Ectodermal cell (in vitro differentiated cells): Measurements from ENCODE around the gene MAPKBP1.

Experiments
- H3K27ac ChIP-seq: 2 replicates; pipeline ENCODE4 v1.7.0; 2013; ENCODE audit warnings: mild to moderate bottlenecking, low read depth, low read length; ENCODE audit not compliant: insufficient read depth, poor library complexity, severe bottlenecking
- H3K27me3 ChIP-seq: 2 replicates; pipeline ENCODE4 v1.7.0; 2013; ENCODE audit warnings: mild to moderate bottlenecking, low read length; ENCODE audit not compliant: insufficient read depth, control insufficient read depth, poor library complexity, severe bottlenecking
- H3K36me3 ChIP-seq: one replicate; pipeline ENCODE4 v1.7.0; 2013; ENCODE audit warnings: low read length; ENCODE audit not compliant: control insufficient read depth, insufficient read depth
- H3K4me1 ChIP-seq: one replicate; pipeline ENCODE4 v1.7.0; 2013; ENCODE audit warnings: low read length; ENCODE audit not compliant: control insufficient read depth, insufficient read depth
- H3K4me3 ChIP-seq: 2 replicates; pipeline ENCODE4 v1.7.0; 2013; ENCODE audit warnings: low read depth, low read length, control low read depth; ENCODE audit not compliant: insufficient read depth
- H3K9me3 ChIP-seq: 2 replicates; pipeline ENCODE4 v1.7.0; 2013; ENCODE audit warnings: mild to moderate bottlenecking, low read length, moderate library complexity; ENCODE audit not compliant: control insufficient read depth
- WGBS, 2 experiments: methylation state at CpG; one replicate each; pipeline ENCODE4 v1.1.7; 2013; ENCODE audit warnings: missing lambda C conversion rate in 2 of 2; 5-methylcytosine and 5-hydroxymethylcytosine counted together

The MAPKBP1 gene

GRCh38 chr15:41805711-41806110, 31.4 kb downstream of the MAPKBP1 start:
- H3K36me3 ChIP-seq, result no peaks in the 10 kb centered on the region
- H3K27me3 ChIP-seq, result no peaks in the 10 kb centered on the region
- H3K4me1 ChIP-seq, result no peaks in the 10 kb centered on the region
- H3K4me3 ChIP-seq, result no peak overlapping the region
- WGBS, 2 experiments, result 87 to 95% methylated on average over 2 to 3 of the region's 3 CpGs
- no peak overlapping the region for H3K27ac ChIP-seq
- H3K9me3 ChIP-seq, result no peaks in the 10 kb centered on the region

GRCh38 chr15:41806291-41807181, 32.3 kb downstream of the MAPKBP1 start:
- 88 to 89% methylated on average over 10 of the region's 10 CpGs for WGBS, 2 experiments
- no peaks in the 10 kb centered on the region for H3K4me1 ChIP-seq
- H3K27ac ChIP-seq, result no peak overlapping the region
- H3K36me3 ChIP-seq, result no peaks in the 10 kb centered on the region
- H3K27me3 ChIP-seq, result no peaks in the 10 kb centered on the region
- H3K9me3 ChIP-seq, result no peaks in the 10 kb centered on the region
- H3K4me3 ChIP-seq, result no peak overlapping the region

- 84 to 91% methylated on average over 2 of the region's 2 CpGs for WGBS, 2 experiments
- no peaks in the 10 kb centered on the region for H3K9me3 ChIP-seq
- H3K27ac ChIP-seq, result no peak overlapping the region
- H3K36me3 ChIP-seq, result no peaks in the 10 kb centered on the region
- no peaks in the 10 kb centered on the region for H3K4me1 ChIP-seq
- no peaks in the 10 kb centered on the region for H3K27me3 ChIP-seq
- H3K4me3 ChIP-seq, result no peak overlapping the region
Observed at GRCh38 chr15:41809121-41809520, 34.8 kb downstream of the MAPKBP1 start.

- no peak overlapping the region for H3K4me3 ChIP-seq
- H3K27ac ChIP-seq, result no peak overlapping the region
- H3K36me3 ChIP-seq, result no peaks in the 10 kb centered on the region
- no peaks in the 10 kb centered on the region for H3K4me1 ChIP-seq
- no peaks in the 10 kb centered on the region for H3K9me3 ChIP-seq
- H3K27me3 ChIP-seq, result no peaks in the 10 kb centered on the region
- WGBS, 2 experiments, result 88 to 90% methylated on average over 12 of the region's 12 CpGs
Observed at GRCh38 chr15:41809526-41810220, 35.4 kb downstream of the MAPKBP1 start.

GRCh38 chr15:41810651-41811431, 36.6 kb downstream of the MAPKBP1 start:
- no peak overlapping the region for H3K27ac ChIP-seq
- no peaks in the 10 kb centered on the region for H3K27me3 ChIP-seq
- 91 to 94% methylated on average over 5 of the region's 5 CpGs for WGBS, 2 experiments
- no peak overlapping the region for H3K4me3 ChIP-seq
- H3K4me1 ChIP-seq, result no peaks in the 10 kb centered on the region
- no peaks in the 10 kb centered on the region for H3K36me3 ChIP-seq
- H3K9me3 ChIP-seq, result no peaks in the 10 kb centered on the region

- Histone ChIP-seq H3K4me1 (no peaks in the 10 kb centered on the region), H3K4me3 (no peak overlapping the region), H3K27ac (no peak overlapping the region), H3K27me3 (no peaks in the 10 kb centered on the region), H3K9me3 (no peaks in the 10 kb centered on the region), H3K36me3 (no peaks in the 10 kb centered on the region)
- 64 to 70% methylated on average over 18 of the region's 18 CpGs for WGBS, 2 experiments
Observed at GRCh38 chr15:41811432-41812195, 37.3 kb downstream of the MAPKBP1 start.

GRCh38 chr15:41812820-41813375, 38.6 kb downstream of the MAPKBP1 start:
- H3K4me3 ChIP-seq, result no peak overlapping the region
- no peak overlapping the region for H3K27ac ChIP-seq
- H3K9me3 ChIP-seq, result no peaks in the 10 kb centered on the region
- 93 to 95% methylated on average over 11 of the region's 11 CpGs for WGBS, 2 experiments
- H3K27me3 ChIP-seq, result no peaks in the 10 kb centered on the region
- H3K36me3 ChIP-seq, result peaks cover 3% of the 10 kb centered on the region
- H3K4me1 ChIP-seq, result no peaks in the 10 kb centered on the region

GRCh38 chr15:41813426-41813825, 39.1 kb downstream of the MAPKBP1 start:
- 89 to 96% methylated on average over 8 of the region's 8 CpGs for WGBS, 2 experiments
- Histone ChIP-seq H3K27ac (no peak overlapping the region), H3K4me3 (no peak overlapping the region), H3K27me3 (no peaks in the 10 kb centered on the region), H3K9me3 (no peaks in the 10 kb centered on the region), H3K36me3 (peaks cover 3% of the 10 kb centered on the region), H3K4me1 (no peaks in the 10 kb centered on the region)

- Histone ChIP-seq H3K4me1 (no peaks in the 10 kb centered on the region), H3K36me3 (peaks cover 3% of the 10 kb centered on the region), H3K4me3 (no peak overlapping the region), H3K9me3 (no peaks in the 10 kb centered on the region), H3K27me3 (no peaks in the 10 kb centered on the region), H3K27ac (no peak overlapping the region)
- 92 to 93% methylated on average over 5 of the region's 5 CpGs for WGBS, 2 experiments
Observed at GRCh38 chr15:41814534-41814933, 40.2 kb downstream of the MAPKBP1 start.
